22Rv1 (cell line): ENCODE measurements around the gene XXYLT1.

Experiments
- CTCF ChIP-seq: fragments of 450-650 bp; IDR thresholded peaks from 2 replicates; pipeline ENCODE4 v1.5.1; 2017; ENCODE audit warnings: mild to moderate bottlenecking
- ZFX ChIP-seq: fragments of 450-650 bp; IDR thresholded peaks from 2 replicates; pipeline ENCODE4 v1.6.1; 2017; ENCODE audit warnings: antibody characterized with exemption, borderline replicate concordance

- no peak for TF ChIP-seq CTCF
- no peak for TF ChIP-seq ZFX
These were observed 131.7 kb downstream of the XXYLT1 start for GRCh38 chr3:195139091-195139875.
